Stomach smooth muscle (tissue), 2 donors: ENCODE results near the gene C1orf94.

ENCODE experiments used
- H3K27ac ChIP-seq: one replicate; pipeline ENCODE4 v1.7.0; 2013; ENCODE audit warnings: mild to moderate bottlenecking, low read length, inconsistent platforms
- H3K27me3 ChIP-seq, 2 donors: one replicate each; pipeline ENCODE4 v1.7.0; 2013; ENCODE audit warnings: low read length in 2 of 2; ENCODE audit not compliant: insufficient read depth in 2 of 2, control insufficient read depth in 1 of 2
- H3K36me3 ChIP-seq, 2 donors: one replicate each; pipeline ENCODE4 v1.7.0; 2013; ENCODE audit warnings: low read length in 2 of 2; ENCODE audit not compliant: control insufficient read depth in 2 of 2, insufficient read depth in 2 of 2
- H3K4me1 ChIP-seq: one replicate; pipeline ENCODE4 v1.7.0; 2013; ENCODE audit warnings: low read length; ENCODE audit not compliant: control insufficient read depth, insufficient read depth
- H3K4me3 ChIP-seq, 2 donors: one replicate each; pipeline ENCODE4 v1.7.0; 2013; ENCODE audit warnings: low read length in 2 of 2
- H3K9ac ChIP-seq, 2 donors: one replicate each; pipeline ENCODE4 v1.7.0; 2013; ENCODE audit warnings: low read length in 2 of 2, mild to moderate bottlenecking in 1 of 2
- H3K9me3 ChIP-seq, 2 donors: one replicate each; pipeline ENCODE4 v1.7.0; 2013; ENCODE audit warnings: low read length in 2 of 2; ENCODE audit not compliant: control insufficient read depth in 2 of 2
- donor health status: healthy.
- donor health status: Pancreatic carcinoma.

C1orf94 gene

DNA sequence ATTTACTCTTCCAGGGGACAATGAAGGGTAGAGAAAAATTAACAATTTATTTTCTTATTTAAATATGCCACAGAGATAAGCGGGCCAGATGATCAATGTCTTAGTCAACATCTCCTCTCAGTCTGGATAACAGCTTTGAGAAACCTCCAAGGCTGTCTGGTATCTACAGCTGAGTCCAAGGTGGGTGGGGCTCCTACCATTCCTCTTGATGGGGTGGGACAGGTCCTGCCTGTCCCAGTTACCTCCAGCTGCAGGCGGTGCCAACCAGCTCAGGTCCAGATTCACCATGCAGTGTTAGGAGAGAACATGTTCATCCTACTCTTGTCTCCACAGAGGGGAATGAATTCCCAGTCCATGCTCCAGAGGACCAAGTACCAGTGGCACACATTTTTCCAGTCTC lies 32.7 kb upstream of the C1orf94 start:
- Histone ChIP-seq H3K4me1 (no peaks in the 10 kb centered on the region), H3K4me3 (no peak overlapping the region), H3K9ac (no peak overlapping the region), H3K27me3 (peaks cover 0 to 7% of the 10 kb centered on the region in 2 donors), H3K9me3 (no peaks in the 10 kb centered on the region), H3K36me3 (no peaks in the 10 kb centered on the region), H3K27ac (no peak overlapping the region)

DNA sequence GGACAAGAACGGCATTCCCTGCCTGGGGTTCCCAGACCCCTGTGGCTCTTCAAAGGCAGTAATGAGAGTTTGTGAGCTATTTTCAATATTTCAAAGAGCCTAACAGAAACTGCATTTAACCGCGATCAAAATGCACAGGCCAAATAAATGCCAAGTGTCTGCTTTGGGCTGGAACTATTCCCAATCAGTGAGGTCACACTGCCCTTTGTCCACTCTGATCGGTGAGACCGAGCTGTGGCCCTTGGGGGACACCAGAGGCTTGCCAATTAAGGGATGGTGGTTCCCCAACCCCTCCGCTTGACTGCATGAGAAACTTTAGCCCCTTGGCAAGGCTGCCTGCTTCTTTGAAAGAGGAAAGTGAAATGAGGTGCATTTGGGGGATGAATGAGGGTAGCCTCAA lies 31.9 kb upstream of the C1orf94 start:
- H3K4me3 ChIP-seq = no peak overlapping the region
- no peaks in the 10 kb centered on the region for H3K4me1 ChIP-seq
- H3K9ac ChIP-seq = no peak overlapping the region
- H3K27ac ChIP-seq = no peak overlapping the region
- peaks cover 0 to 9% of the 10 kb centered on the region in 2 donors for H3K27me3 ChIP-seq
- no peaks in the 10 kb centered on the region for H3K36me3 ChIP-seq
- H3K9me3 ChIP-seq = no peaks in the 10 kb centered on the region

DNA sequence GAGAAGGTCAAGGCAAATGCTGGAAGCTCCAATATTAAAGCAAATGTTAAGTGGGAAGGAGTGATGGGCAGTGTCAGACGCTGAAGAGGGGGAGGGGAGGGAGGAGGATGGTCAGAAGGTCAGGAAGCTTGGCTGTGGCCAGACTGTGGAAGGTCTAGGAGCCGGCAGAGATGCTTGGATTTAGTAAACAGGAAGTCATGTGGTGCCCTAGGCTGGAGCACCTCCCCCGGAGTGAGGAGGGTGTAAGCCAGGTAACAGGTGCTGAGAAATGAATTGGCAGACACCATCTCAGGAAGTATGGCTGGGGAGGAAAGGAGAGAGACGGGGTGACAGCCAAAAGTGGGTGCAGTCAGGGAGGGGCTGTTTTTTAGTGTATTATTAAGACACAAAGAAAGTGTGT lies 29.4 kb upstream of the C1orf94 start:
- H3K36me3 ChIP-seq = no peaks in the 10 kb centered on the region
- no peak overlapping the region for H3K27ac ChIP-seq
- H3K4me1 ChIP-seq = no peaks in the 10 kb centered on the region
- no peaks in the 10 kb centered on the region for H3K9me3 ChIP-seq
- no peak overlapping the region for H3K9ac ChIP-seq
- no peak overlapping the region for H3K4me3 ChIP-seq
- H3K27me3 ChIP-seq = peaks cover 0 to 10% of the 10 kb centered on the region in 2 donors

DNA sequence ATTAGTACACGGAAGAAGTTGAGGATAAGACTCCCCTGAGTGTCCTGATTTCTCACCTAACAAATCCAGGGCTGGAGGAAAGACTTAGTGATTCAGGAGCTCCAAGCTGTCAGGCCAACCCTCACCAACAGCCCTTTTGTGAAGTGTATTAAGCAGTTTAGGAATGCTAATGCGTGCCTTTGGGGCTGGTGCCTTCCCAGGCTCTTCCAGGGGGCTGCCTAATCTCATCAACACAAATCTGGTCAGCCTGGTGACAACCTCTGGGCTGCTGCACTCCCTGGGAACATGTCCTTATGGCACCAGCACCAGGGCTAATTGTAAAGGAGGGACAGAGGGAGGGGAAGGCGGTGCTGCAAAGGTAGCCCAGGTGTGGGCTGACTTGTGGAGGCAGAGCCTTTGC lies 27.2 kb upstream of the C1orf94 start:
- H3K27ac ChIP-seq = no peak overlapping the region
- no peaks in the 10 kb centered on the region for H3K4me1 ChIP-seq
- no peaks in the 10 kb centered on the region for H3K36me3 ChIP-seq
- no peaks in the 10 kb centered on the region for H3K9me3 ChIP-seq
- no peak overlapping the region for H3K4me3 ChIP-seq
- no peak overlapping the region for H3K9ac ChIP-seq
- H3K27me3 ChIP-seq = peaks cover 0 to 10% of the 10 kb centered on the region in 2 donors

DNA sequence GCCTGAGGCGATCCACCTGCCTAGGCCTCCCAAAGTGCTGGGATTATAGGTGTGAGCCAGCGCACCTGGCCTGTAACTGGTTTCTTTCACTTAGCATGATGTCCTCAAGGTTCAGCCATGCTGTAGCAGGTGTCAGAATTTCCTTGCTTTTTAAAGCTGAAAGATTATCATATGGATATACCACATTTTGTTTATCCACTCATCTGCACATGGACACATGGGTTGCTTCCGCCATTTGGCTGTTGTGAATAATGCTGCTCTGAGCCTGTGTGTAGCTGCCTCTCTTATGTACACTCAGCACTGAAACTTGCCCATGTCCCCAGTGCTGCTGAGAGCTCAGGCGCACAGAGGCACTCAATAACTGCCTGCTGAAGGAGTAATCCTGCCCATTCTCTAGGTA lies 23.5 kb upstream of the C1orf94 start:
- H3K4me1 ChIP-seq = no peaks in the 10 kb centered on the region
- no peaks in the 10 kb centered on the region for H3K9me3 ChIP-seq
- no peak overlapping the region for H3K4me3 ChIP-seq
- peaks cover 0 to 4% of the 10 kb centered on the region in 2 donors for H3K27me3 ChIP-seq
- H3K9ac ChIP-seq = no peak overlapping the region
- no peak overlapping the region for H3K27ac ChIP-seq
- no peaks in the 10 kb centered on the region for H3K36me3 ChIP-seq

DNA sequence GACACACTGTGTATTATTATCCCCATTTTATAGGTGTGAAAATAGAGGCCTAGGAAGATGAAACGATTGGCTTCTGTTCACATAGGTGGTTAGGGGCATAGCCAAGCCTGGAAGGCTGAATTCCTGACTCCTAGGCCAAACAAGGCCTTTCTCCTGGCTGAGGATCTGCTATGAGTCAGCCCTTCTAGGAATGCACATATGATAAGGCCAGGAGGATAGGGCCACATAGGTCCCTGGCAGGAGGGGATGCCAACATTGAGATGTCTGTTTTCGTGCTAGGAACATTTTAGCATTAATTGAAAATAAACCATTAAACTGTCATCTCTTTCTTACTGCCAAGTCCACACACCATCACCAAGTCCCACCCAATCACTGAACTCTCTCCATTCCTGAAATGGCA lies 20.8 kb upstream of the C1orf94 start:
- no peaks in the 10 kb centered on the region for H3K9me3 ChIP-seq
- no peak overlapping the region for H3K4me3 ChIP-seq
- H3K27me3 ChIP-seq = peaks cover under 1 to 15% of the 10 kb centered on the region in 2 donors
- H3K36me3 ChIP-seq = no peaks in the 10 kb centered on the region
- H3K4me1 ChIP-seq = no peaks in the 10 kb centered on the region
- H3K27ac ChIP-seq = no peak overlapping the region
- no peak overlapping the region for H3K9ac ChIP-seq

DNA sequence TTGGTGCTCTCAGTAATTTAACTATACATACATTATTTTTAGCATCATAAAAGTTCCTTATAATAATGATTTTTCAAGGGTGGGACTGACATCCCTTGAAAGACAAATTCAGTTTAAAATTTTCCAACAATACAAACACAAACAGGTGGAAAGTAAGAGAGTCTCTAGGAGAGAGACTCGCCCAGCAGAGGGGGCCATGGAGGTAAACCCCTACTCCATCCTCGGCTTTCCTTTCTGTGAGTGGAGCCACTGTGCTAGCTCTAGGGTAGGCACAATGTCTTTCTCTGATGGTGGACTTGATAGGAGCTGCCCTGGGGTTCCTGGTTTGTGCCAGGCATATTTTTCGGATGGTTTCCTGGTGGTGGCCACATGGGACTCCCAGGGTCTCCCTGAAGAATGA lies 20.0 kb upstream of the C1orf94 start:
- Histone ChIP-seq H3K27ac (no peak overlapping the region), H3K4me3 (no peak overlapping the region), H3K27me3 (peaks cover 6 to 19% of the 10 kb centered on the region in 2 donors), H3K9ac (no peak overlapping the region), H3K4me1 (no peaks in the 10 kb centered on the region), H3K36me3 (no peaks in the 10 kb centered on the region), H3K9me3 (no peaks in the 10 kb centered on the region)

DNA sequence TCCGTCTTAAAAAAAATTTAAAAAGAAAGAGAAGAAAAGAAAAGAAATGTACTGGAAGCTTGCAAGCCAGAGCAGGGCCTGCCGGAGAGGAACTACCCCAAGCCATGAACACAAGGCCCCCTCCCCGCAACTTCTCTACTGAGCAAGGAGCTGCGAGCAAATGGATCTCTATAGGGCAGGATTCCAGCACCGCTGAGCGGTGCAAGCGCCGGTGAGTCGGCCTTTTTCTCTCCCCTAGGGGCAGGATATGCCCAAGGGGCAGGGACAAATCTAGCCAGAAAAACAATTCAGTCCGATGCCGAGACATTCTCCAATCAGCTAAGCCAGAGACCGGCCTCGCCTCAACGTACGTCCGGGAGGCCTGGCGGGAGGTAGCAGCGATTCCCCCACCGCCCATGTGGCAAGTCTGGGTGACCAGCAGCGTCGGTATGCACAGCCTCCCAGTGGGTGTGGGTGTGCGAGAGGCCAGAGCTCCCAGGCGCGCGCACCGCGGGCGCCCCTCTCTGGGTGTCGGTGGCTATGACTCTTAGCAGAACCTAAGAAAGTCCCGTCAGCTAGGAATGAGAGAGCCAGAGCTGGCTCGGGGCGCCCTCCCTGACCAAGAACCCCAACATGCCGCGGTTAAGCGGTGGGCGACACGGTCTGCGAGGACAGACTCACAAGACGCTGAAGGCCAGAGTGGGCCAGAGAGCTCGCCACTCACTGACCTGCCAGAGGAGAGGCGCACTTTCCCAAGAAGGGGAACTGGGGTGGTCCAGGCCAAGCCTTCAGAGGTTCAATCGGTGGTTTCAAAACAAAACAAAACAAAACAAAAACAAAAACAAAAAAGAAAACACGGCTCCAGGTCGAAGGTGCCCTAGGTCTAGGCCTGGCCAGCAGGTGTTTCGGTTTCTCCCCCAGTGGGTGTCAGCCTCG lies 13.6 kb upstream of the C1orf94 start:
- Histone ChIP-seq H3K4me3 (peak overlapping the region; percentile 60 to 69), H3K27ac (no peak overlapping the region), H3K9ac (peak overlapping the region in 1 of 2 donors; percentile 27), H3K27me3 (peaks cover 39 to 57% of the 10 kb centered on the region in 2 donors), H3K4me1 (peaks cover 41% of the 10 kb centered on the region), H3K9me3 (no peaks in the 10 kb centered on the region), H3K36me3 (no peaks in the 10 kb centered on the region)

DNA sequence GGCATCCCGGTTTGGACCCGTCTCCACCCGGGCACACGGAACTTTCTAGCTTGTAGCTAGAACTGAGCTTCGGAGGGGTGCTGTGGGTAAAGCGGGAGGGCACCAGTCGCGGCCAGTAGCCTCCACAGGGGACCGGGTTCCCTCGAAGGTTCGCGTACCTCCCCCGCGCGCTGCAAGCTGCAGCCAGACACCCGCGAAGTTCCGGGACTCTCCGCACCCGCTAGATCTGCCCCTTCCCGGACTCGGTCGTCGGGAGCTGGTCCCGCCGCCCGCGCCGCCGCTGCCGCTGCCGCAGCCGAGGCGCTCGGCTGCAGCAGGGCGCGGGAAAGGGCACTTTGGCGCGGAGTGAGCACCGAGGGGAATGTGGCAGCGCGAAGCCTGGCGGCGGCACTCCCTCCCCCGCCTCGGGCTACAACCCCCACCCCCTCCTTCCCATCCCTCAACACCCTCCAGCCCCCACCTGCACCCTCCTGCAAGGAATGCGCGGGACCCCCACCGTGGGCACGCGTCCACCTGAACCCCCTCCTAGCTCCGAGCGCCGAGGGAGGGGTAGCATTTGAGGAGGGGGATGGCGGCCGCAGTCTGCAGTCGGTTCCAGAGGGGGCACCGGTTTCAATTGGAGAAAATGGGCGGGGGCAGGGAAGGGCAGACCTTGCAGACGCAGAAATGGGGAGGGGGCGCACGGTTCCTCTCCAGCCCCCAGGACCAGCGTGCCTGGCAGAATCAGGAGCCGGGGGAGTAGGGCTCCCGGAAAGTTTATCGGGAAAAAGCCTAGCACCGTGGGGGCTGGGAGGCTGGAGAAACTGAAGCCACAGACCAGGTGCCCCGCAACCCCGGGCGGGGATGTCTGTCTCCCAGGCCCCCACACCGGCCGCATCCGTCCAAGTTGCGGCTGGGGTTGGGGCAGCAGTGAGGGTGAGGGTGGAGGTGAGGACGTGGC lies 12.6 kb upstream of the C1orf94 start:
- peak overlapping the region; percentile 60 to 69 for H3K4me3 ChIP-seq
- peak overlapping the region in 1 of 2 donors; percentile 27 for H3K9ac ChIP-seq
- peaks cover 41% of the 10 kb centered on the region for H3K4me1 ChIP-seq
- no peaks in the 10 kb centered on the region for H3K9me3 ChIP-seq
- H3K36me3 ChIP-seq = no peaks in the 10 kb centered on the region
- no peak overlapping the region for H3K27ac ChIP-seq
- peaks cover 39 to 56% of the 10 kb centered on the region in 2 donors for H3K27me3 ChIP-seq

DNA sequence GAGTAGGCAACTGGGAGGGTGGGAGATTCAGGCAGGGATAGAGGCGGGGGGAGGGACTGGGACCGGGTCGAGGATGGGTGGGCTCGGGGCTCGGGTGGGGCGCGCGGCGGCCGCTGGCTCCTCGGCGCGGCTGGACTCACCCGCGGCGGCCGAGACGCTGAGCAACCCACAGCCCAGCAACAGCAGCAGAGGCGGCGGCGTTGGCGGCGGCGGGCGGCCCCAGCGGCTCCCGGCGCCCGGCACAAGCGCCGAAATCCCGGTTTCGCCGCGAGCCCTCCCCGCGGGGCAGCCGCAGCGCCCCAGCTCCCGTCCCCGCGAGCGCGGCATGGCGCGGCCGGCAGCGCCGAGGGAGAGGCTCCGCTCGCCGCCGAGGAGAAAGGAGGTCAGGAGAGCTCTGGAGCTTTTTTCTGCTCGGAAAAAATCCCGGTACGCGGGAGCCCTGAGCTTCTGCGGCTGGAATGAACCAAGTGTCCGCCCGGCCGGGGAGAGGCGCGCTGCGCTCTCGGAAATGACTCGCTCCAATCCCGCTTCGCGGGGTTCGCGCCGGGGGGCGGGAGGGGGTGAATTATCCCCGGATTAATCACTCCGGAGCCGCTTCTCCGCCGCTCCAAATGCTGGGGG lies 11.8 kb upstream of the C1orf94 start, which contains the start of gene CSMD2:
CSMD2 (minus strand) TSS at position 460 of the 621 bp plus-strand sequence; CDS start at position 327, 133 bp downstream.
- Histone ChIP-seq H3K4me1 (peaks cover 41% of the 10 kb centered on the region), H3K9ac (peak within 1 kb of the TSS in 1 of 2 donors; percentile 48), H3K27ac (no peak within 1 kb of the TSS), H3K36me3 (no peaks in the 10 kb centered on the region), H3K4me3 (peak within 1 kb of the TSS; percentile 60 to 62), H3K27me3 (peaks cover 39 to 57% of the 10 kb centered on the region in 2 donors), H3K9me3 (no peaks in the 10 kb centered on the region)
